A549 (cell line): ENCODE data around the gene CHI3L1.

Experiments
- JUNB ChIP-seq: fragments of >200 bp; sonication (Bioruptor Twin); formaldehyde crosslinking; IDR thresholded peaks from 2 replicates; pipeline ENCODE4 v1.6.1; 2016
- MAFK ChIP-seq: fragments of 450-650 bp; IDR thresholded peaks from 2 replicates; pipeline ENCODE4 v1.6.1; 2014; ENCODE audit not compliant: partially characterized antibody
- PHF8 ChIP-seq: fragments of 200-600 bp; sonication (generic); IDR thresholded peaks from 2 replicates; pipeline ENCODE4 v1.6.1; 2016; ENCODE audit warnings: low read depth, mild to moderate bottlenecking, antibody characterized with exemption, moderate library complexity, borderline replicate concordance
- TF ChIP-seq, protein P1 (sequence below): fragments of >200 bp; sonication (Bioruptor Twin); formaldehyde crosslinking; IDR thresholded peaks from 3 replicates; pipeline ENCODE4 v1.5.1; 2016
- TF ChIP-seq, protein P2 (sequence below): fragments of 200-600 bp; sonication (generic); IDR thresholded peaks from 2 replicates; pipeline ENCODE4 v1.6.1; 2016; ENCODE audit warnings: antibody characterized with exemption, mild to moderate bottlenecking, moderate library complexity

DNA sequence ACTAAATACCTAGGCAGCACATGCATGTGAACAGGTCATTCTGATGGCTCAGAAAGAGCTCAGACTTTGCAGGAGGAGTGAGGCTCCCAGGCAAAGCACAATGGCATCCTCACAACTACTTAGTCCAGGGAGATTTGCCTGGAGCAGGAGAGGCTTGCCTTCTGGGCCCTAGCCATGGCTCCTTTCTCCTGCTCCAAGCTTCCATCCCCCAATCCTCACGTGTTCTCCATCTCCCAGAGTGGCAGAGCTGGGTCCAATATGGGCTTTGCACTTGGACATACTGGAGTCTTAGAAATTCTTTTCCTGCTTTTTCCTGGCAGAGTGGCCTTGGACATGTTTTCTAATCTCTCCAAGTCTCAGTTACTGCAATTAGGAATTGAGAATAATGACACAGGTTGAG is 26.7 kb downstream of the CHI3L1 start:
- TF ChIP-seq, protein P1, sequence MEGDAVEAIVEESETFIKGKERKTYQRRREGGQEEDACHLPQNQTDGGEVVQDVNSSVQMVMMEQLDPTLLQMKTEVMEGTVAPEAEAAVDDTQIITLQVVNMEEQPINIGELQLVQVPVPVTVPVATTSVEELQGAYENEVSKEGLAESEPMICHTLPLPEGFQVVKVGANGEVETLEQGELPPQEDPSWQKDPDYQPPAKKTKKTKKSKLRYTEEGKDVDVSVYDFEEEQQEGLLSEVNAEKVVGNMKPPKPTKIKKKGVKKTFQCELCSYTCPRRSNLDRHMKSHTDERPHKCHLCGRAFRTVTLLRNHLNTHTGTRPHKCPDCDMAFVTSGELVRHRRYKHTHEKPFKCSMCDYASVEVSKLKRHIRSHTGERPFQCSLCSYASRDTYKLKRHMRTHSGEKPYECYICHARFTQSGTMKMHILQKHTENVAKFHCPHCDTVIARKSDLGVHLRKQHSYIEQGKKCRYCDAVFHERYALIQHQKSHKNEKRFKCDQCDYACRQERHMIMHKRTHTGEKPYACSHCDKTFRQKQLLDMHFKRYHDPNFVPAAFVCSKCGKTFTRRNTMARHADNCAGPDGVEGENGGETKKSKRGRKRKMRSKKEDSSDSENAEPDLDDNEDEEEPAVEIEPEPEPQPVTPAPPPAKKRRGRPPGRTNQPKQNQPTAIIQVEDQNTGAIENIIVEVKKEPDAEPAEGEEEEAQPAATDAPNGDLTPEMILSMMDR = no peak
- TF ChIP-seq MAFK (no peak), PHF8 (no peak), JUNB (no peak)
- TF ChIP-seq, protein P2, sequence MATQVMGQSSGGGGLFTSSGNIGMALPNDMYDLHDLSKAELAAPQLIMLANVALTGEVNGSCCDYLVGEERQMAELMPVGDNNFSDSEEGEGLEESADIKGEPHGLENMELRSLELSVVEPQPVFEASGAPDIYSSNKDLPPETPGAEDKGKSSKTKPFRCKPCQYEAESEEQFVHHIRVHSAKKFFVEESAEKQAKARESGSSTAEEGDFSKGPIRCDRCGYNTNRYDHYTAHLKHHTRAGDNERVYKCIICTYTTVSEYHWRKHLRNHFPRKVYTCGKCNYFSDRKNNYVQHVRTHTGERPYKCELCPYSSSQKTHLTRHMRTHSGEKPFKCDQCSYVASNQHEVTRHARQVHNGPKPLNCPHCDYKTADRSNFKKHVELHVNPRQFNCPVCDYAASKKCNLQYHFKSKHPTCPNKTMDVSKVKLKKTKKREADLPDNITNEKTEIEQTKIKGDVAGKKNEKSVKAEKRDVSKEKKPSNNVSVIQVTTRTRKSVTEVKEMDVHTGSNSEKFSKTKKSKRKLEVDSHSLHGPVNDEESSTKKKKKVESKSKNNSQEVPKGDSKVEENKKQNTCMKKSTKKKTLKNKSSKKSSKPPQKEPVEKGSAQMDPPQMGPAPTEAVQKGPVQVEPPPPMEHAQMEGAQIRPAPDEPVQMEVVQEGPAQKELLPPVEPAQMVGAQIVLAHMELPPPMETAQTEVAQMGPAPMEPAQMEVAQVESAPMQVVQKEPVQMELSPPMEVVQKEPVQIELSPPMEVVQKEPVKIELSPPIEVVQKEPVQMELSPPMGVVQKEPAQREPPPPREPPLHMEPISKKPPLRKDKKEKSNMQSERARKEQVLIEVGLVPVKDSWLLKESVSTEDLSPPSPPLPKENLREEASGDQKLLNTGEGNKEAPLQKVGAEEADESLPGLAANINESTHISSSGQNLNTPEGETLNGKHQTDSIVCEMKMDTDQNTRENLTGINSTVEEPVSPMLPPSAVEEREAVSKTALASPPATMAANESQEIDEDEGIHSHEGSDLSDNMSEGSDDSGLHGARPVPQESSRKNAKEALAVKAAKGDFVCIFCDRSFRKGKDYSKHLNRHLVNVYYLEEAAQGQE = no peak
